Activated gamma-delta T cell (primary cell): ENCODE data around the gene AARS1.
"Not testable (repeated sequence)": the region's sequence is repeated elsewhere in the genome, so short reads cannot be mapped to it uniquely, and the experiment has no call there.

ENCODE experiments used
- DNase-seq: peaks from one replicate; lab custom pipeline; 2025; lab: John Stamatoyannopoulos, UW
- total RNA-seq, 2 donors: gene quantifications; one replicate each; lab custom pipeline; 2026; lab: John Stamatoyannopoulos, UW

Gene AARS1
- 178 to 186 reads per million in 2 donors for total RNA-seq

DNA sequence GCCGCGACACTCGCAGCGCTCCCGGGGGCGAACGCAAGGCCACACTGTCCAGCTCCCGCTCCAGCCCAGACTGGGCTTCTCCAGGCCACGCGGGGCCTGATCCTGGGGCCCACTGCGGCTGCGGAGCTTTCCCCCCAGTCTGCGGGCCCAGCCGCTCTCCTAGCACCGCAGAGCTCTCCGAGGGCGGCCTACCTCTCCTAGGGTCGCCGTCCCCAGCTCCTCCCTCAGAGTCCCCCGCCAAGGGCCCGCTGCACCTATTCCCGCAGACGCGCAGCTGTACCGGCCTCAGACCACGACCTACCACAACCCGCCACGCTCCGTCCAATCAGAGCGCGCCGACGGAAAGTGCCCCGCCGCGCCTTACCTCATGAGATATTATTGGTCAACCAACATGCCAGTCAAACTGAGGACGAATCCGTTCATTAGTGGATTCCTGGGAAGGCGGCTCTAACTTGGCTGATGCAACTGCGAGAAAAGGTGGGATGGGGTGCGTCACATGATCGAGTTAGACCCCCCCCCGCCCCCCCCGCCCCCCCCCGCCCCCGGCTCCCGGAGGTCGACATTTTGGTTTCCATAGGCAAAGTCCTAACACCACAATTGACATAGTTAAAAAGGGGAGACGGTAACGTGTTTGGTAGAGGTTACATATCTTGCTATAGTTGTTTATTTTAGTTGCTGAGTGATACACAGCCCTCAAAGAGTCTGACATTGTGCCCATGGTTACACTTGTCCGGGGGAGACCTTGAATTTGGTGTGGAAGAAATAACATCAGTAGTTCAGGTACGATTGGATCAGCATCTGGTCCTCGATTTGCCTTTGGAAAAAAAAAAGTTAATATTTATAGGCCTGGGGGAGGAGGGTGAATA lies at the start of gene AARS1:
TSS of gene AARS1 (minus strand) at position 278 of the 866 bp plus-strand sequence. CDS start 6,743 bp downstream, outside the sequence.
- peak; percentile 90 for DNase-seq

DNA sequence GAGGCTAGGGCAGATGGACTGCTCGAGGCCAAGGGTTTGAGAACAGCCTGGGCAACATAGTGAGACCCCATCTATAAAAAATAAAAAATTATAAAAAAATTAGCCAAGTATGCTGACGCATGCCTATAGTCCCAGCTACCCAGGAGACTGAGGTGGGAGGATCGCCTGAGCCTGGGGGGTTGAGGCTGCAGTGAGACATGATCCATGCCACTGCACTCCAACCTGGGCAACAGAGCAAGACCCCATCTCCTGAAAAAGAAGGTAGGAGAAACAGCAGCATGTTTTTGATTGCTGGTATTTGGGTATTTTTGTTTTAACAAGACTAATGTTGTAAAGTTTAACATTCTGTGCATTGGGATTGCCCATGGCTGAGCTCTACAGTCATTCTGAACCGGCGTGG lies 48.5 kb upstream of the AARS1 start:
- no peak for DNase-seq

DNA sequence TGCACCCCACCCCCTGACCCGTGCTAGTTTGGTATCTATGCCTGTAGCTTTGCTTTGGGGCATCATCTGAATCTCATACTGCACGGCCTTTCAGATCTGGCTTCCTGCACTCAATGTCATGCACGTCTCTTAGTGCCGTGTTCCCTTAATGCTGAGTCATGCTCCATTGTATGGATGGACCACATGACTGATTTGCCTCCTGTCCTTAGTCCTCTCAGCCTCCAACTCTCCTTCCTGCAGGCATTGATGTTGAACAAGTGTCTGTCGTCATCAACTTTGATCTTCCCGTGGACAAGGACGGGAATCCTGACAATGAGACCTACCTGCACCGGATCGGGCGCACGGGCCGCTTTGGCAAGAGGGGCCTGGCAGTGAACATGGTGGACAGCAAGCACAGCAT lies 43.4 kb upstream of the AARS1 start:
- DNase-seq = not testable (repeated sequence)

DNA sequence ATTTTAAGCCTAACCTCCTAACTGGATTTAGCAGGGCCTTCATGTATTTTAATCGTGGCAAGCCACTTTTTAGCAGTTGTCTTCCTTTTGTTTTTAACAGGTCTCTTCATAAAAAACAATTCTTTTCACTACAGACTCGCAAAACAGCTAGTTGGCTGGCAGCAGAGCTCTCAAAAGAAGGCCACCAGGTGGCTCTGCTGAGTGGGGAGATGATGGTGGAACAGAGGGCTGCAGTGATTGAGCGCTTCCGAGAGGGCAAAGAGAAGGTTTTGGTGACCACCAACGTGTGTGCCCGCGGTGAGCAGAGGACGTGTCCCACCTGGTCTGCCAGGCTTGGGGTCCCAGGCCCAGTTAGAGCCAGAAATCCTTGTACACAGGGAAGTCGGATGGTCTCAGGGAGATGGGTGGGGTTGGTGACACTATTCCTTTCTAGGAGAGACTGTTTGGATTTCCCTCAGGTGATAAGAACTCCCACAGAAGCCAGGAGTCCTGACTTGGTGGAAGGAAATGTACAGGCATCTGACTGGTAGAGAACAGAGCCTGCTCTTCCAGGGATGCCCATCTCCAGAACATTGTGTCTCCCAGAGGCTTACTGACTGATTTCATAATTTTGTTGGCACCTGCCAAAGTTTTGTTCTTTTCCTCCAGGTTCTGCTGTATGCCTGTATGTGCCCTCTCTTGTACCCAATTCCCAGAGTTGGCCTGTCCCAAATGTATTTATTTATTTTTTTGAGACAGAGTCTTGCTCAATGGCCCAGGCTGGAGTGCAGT lies 42.5 kb upstream of the AARS1 start:
- no peak for DNase-seq

DNA sequence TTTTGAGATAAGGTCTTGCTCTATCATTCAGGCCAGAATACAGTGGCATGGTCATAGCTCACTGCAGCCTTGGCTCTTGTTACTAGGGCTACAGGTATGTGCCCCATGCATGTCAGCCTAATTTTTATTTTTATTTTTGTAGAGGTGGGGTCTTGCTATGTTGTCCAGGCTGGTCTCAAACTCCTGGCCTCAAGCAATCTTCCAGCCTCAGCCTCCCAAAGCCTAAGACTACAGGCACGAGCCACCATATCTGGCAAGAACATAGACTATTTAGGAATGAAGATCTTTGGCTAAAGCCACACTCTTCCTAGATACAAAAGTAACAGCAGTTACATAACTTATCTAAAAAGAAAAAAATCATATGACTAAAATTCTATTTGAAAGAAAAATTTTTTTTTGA lies 41.8 kb upstream of the AARS1 start:
- no peak for DNase-seq

DNA sequence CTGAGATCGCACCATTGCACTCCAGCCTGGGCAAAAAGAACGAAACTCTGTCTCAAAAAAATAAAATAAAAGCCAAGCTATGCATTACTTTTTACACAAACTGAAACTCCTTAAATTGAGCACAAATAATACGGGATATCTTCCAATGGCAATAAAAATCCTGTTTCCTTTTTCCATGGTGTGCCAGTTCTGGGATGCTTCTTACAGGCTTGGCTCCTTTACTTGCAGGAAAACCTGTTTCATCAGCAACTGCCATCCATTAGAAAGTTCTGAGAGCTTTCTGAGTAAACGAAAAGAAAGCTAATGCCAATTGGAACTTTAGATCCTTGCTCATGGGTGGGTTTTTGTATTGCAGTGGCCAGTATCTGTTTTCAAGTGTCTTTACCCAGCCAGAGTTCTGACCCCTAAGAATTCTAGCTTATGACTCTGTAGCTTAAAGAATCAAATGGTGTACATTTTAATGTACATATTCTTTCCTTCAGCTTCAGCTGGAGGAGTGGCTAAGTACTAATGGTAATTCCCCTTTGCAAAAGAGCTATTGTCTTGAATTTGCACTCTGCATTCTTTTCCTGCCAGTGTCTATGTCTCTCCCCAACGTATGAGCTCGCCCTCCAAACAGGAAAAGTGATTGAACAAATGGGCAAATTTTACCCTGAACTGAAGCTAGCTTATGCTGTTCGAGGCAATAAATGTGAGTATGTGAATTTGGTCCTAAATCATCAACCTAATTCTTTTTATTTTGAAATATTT lies 35.9 kb upstream of the AARS1 start:
- DNase-seq = no peak

DNA sequence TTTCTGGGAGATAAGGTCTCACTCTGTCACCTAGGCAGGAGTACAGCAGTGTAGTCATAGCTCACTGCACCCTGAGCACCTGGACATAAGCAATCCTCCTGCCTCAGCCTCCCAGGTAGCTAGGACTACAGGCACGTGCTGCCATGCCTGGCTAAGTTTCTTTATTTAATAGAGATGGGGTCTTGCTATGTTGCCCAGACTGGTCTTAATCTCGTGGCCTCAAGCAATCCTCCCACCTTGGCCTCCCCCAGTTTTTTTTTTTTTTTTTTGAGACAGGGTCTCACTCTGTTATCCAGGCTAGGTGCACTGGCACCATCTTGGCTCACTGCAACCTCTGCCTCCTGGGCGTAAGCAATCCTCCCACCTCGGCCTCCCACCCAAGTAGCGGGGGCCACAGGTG lies 30.8 kb upstream of the AARS1 start:
- no peak for DNase-seq

DNA sequence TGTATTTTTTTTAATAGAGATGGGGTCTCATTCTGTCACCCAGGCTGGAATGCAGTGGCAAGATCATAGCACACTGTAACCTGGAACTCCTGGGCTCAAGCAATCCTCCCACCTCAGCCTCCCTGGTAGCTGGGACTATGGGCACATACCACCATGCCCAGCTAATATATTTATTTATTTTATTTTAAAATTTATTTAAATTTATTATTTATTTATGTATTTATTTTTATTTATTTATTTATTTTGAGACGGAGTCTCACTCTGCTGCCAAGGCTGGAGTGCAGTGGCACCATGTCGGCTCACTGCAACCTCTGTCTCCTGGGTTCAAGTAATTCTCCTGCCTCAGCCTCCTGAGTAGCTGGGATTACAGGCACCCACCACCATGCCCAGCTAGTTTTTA lies 18.4 kb upstream of the AARS1 start:
- DNase-seq = not testable (repeated sequence)

DNA sequence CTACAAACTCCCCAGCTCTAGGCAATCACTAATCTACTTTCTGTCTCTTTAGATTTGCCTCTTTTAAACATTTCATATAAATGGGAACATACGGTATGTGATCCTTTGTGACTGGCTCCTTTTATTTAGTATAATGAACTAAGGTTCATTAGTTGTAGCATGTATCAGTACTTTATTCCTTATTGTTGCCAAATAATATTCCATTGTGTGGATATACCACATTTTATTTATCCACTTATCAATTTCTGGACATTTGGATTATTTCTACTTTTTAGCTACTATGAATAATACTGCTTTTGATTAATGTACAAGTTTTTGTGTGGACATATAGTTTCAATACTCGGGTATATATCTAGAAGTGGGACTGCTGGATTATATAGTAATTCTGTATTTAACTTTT lies 17.6 kb upstream of the AARS1 start:
- no peak for DNase-seq

DNA sequence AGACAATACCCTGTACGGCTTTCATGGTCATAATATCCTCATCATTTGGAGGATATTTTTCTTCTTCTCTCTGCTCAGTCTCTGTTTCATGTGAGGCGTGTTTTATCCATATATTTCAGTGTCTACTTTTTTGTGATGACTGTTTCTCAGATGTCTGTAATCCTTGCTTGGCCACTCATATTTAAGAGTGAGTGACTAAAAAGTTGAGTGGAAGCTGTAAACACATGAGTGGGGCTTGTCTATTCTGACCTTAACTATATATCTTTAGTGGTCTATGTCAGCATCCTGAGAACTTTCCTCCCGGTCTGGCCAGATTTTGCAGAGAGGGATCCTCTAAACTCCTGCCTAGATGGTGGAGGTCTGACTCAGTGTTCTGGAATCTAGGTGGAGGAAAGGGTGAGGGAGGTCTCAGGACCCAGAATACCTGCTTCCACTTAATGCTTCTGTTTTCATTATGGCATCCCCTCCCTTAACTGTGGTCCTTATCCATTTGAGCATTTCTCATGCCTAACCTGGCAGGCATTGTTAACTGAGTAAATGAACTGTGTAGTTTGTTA lies 15.7 kb upstream of the AARS1 start:
- DNase-seq = no peak

DNA sequence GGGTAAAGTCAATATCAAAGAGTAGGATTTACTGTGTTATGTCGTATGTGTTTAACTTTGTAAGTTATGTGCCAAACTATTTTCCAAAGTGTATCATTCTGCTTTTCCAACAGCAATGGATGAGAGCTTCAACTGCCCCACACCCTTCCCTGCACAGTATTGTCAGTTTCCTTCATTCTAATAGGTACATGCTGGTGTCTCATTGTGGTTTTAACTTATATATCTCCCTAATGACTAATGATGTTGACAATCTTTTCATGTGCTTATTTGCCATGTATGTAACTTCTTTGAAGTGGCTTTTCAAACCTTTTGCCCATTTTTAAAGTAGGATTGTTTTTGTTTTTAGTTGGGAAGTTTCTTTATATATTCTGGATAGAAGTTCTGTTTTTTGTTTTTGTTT lies 13.4 kb upstream of the AARS1 start:
- DNase-seq = no peak

DNA sequence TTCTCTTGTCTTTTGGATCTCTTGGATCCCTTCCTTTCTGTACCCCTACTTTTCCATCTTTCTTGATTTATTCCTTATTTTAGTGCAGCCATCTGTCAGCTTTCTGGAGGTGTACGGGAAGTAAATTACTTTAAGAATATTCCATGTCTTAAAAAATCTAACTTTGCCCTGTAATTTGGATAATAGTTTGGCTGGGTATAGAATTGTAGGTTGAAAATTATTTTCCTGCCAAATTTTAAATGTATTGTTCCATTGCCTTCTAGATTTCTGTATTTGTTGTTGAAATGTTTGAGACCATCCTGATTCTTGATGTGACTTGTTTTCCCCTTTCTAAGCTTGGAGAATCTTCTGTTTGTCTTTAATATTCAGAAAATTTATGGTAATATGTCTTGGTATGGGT lies 11.8 kb upstream of the AARS1 start:
- no peak for DNase-seq

DNA sequence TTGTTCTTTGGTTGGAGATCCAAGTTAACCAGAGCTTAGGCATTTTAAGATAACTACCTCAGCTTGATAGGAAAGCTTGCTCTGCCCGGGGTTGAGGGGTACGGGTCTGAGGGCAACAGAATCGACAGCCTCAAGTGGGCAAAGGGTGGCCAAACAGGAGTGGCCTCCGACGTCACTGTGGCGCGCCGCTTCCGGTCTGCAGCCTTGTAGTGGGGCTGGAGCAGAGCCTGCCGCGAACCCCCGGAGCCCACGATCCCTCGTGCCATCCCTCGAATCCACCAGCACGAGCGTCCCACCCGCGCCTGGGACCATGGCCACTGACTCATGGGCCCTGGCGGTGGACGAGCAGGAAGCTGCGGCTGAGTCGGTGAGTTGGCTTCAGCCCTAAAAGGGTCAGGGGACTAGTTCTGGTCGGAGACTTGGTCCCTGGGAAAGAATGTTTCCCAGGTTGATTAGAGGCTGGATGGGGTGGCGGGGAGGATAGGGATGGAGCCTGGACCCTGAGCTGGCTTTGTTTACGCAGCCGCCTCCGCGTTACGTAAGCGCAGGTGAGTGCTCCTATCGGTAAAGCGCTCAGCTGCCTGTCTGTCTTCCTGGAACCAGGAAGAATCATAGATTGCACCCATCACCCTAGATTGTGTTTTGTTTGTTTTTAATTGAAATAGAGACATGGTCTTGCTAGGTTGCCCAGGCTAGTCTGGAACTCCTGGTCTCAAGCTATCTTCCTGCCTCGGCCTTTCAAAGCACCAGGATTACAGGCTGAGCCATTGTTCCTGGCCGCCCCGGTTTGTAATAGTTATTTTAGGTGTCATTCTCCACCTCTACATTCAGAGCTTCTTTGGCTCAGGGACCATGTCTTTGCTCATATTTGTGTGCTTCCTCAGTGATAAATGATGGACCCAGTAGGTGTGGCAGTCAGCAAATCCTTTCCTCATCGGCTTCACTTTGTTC lies 10.0 kb upstream of the AARS1 start, which contains the start of gene DDX19B:
TSS of gene DDX19B (plus strand) at position 199 of the 951 bp plus-strand sequence. CDS start at position 311, 112 bp downstream.
- DNase-seq = peak; percentile 52

DNA sequence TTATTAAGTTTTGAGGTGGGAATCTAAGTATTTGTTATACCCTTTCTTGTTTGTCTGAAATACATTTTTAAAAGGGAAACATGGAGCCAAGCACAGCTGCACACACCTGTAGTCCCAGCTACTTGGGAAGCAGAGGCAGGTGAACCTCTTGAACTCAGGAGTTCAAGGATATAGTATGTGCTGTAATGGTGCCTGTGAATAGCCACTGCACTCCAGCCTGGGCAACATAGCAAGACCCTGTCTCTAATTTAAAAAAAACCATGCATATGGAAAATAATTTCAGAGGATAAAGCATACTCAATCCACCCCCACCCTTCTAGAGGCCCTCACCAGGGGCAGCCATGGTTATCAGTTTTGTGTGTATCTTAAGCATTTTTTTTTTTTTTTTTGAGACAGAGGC lies 6.3 kb upstream of the AARS1 start:
- DNase-seq = no peak

DNA sequence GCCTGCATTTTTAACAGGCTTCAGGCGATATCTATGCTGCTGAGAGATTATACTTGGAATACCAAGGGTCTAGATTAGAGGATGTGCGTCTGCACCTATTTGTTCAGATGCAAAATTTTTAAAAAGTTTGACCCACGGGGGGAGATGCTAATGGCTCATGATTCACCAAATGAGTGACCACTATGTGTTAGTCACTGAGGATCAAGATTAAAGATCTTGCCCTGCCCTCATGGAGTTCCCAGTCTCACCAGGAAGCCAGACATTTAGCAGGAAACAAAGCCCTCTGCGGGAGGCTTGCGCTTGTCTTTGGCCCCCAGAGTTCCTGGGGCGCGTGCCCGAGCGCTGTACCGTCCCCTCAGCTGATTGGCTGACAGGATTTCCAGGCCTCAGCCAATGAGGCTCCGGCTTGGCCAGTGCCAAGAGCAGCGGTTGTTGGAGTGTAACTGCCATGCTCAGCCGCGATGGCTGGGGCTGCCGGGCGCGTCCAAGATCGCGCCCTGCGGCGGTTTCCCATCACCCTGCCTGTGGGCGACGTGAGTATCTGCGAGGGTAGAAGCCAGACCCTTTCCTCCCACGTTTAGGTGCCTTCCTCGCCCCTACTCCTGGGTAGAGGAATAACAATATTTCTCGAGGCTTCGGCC lies 5.2 kb upstream of the AARS1 start:
- DNase-seq = no peak

DNA sequence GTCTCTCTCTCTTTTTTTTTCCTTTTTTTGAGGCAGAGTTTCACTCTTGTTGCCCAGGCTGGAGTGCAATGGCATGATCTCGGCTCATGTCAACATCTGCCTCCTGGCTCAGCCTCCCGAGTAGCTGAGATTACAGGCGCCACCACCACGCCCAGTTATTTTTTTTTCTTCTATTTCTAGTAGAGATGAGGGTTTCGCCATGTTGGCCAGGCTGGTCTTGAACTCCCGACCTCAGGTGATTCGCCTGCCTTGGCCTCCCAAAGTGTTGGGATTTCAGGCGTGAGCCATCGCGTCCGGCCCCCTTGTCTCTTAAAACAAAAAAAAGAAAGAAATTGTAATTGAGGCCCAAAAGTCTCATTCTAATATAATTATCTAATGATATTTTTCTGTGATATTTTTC lies 2.8 kb upstream of the AARS1 start:
- not testable (repeated sequence) for DNase-seq

DNA sequence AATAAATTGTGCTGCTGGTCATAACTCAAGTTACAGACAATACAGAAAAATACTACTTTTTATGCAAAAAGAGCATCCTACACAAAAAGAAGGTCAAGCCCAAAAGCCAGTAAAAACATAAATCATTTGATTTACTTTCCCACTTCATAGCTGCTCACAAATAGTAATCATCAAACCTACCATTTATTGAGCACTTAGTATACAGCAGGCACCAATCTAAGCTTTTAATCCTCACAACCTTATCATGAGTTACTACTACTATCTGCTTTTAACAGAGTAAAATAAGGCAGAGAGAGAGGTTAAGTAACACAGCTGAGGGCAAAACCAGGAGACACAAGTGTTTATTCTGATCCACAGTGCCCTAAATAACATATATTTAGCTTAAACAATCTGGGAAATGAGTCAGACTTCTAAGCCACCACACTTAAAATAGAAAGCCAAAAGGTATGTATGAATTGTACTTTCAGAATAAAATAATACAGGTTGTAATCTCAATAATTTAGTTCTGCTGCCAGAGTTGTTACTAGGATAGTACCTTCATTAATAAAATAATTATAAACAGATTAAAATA lies 1.7 kb upstream of the AARS1 start:
- no peak for DNase-seq

DNA sequence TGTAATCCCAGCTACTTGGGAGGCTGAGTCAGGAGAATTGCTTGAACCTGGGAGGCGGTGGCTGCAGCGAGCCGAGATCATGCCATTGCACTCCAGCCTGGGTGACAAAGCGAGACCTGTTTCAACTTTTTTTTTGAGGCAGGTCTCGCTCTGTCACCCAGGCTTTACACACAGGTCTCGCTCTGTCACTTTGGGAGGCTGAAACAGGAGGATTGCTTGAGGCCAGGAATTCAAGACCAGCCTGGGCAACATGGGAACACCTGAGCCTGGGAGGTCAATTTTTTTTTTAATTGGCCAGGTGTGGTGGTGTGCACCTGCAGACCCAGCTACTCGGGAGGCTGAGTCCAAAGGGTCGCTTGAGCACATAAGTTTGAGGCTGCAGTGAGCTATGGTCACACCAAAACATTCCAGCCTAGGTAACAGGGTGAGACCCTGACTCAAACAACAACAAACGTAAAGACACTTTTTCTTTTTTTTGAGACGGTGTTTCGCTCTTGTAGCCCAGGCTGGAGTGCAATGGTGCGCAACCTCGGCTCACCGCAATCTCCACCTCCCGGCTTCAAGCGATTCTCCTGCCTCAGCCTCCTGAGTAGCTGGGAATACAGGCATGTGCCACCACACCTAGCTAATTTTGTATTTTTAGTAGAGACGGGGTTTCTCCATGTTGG lies 1.9 kb downstream of the AARS1 start:
- not testable (repeated sequence) for DNase-seq

DNA sequence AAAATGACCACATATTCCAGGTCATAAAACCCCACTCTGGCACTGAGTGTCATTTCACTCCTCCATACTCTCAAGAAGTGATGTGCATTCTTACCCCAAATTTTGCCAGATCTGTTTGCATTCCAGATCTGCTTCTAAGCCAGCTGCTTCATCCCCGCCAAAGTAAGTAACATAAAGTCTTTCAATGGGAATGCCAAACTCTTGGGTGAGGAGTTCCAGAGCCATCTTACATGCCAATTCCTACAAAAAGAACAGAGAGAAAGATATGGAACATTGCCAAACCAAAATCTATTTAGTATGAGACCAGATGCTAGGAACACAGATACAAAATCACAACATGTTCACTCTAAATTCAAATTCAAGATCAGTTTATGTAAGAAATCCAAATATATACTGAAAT lies 12.9 kb downstream of the AARS1 start:
- no peak for DNase-seq
